Aorta (tissue), 5 donors: ENCODE results near the gene TIPRL. TPM values are rescaled to one million over a fixed set of nuclear protein-coding genes. Genes with fewer than 3 reads are reported as not detected.
"Not testable (repeated sequence)": the region's sequence is repeated elsewhere in the genome, so short reads cannot be mapped to it uniquely, and the experiment has no call there.

ENCODE experiments used
- ATAC-seq: fragments of 200-7000 bp; cut with Tn5 transposase; one replicate; pipeline ENCODE4 v1.9.1; 2022; ENCODE audit warnings: moderate library complexity; ENCODE audit not compliant: low FRiP score
- DNase-seq, 2 donors: peaks; one replicate each; pipeline ENCODE4 v3.0.0-alpha.2; 2020
- H3K27ac ChIP-seq, 2 donors: one replicate each; pipeline ENCODE4 v1.5.1; 2013; ENCODE audit warnings: low read length in 2 of 2, mild to moderate bottlenecking in 2 of 2, moderate library complexity in 2 of 2, control low read depth in 1 of 2, inconsistent platforms in 1 of 2, low read depth in 1 of 2
- H3K27me3 ChIP-seq, 2 donors: one replicate each; pipeline ENCODE4 v1.6.1; 2013; ENCODE audit warnings: control low read depth in 1 of 2, low read length in 1 of 2, mild to moderate bottlenecking in 1 of 2, moderate library complexity in 1 of 2; ENCODE audit not compliant: insufficient read depth in 2 of 2, control insufficient read depth in 1 of 2
- H3K36me3 ChIP-seq, 2 donors: one replicate each; pipeline ENCODE4 v1.6.1; 2013; ENCODE audit warnings: control low read depth in 1 of 2, low read length in 1 of 2, mild to moderate bottlenecking in 1 of 2; ENCODE audit not compliant: insufficient read depth in 2 of 2, control insufficient read depth in 1 of 2
- H3K4me1 ChIP-seq, 2 donors: one replicate each; pipeline ENCODE4 v1.6.1; 2013; ENCODE audit warnings: low read length in 2 of 2, control low read depth in 1 of 2, mild to moderate bottlenecking in 1 of 2, moderate library complexity in 1 of 2; ENCODE audit not compliant: insufficient read depth in 2 of 2, control insufficient read depth in 1 of 2
- H3K4me3 ChIP-seq, 2 donors: one replicate each; pipeline ENCODE4 v1.5.1; 2013; ENCODE audit warnings: low read length in 2 of 2, control low read depth in 1 of 2, mild to moderate bottlenecking in 1 of 2
- H3K9me3 ChIP-seq: one replicate; pipeline ENCODE4 v1.6.1; 2013; ENCODE audit warnings: mild to moderate bottlenecking, low read length; ENCODE audit not compliant: control insufficient read depth
- WGBS, 2 donors: extraction: QIAGEN DNeasy Blood & Tissue Kit; methylation state at CpG; one replicate each; pipeline ENCODE4 v1.1.7; 2013; 5-methylcytosine and 5-hydroxymethylcytosine counted together
- intact Hi-C, 2 donors: fragments of 100-400 bp; cut with DNase I; formaldehyde crosslinking; loops; one replicate each; pipeline versions ENCODE4 v1.14.2 to v1.15.0; 2022
- polyA plus RNA-seq, 2 donors: library from polyadenylated mRNA; stranded (reverse); fragments of 200-250 nt; gene quantifications; one replicate each; pipeline ENCODE4 v1.2.3, GENCODE V29; 2013
- total RNA-seq, 2 donors: library from RNA; stranded (reverse); fragmentation: NEBNext Ultra II Directional; extraction: Animal tissue kit (Norgen Biotek cat#: 25700); gene quantifications; one replicate each; pipeline ENCODE4 v1.2.1, GENCODE V29; 2021
- donor health status: healthy with polysubstance abuse.
- donor health status: Bipolar disorder and iron deficiency.
- donor health status: DM: no; HTN: no; CAD: no.
- donor health status: DM: no; HTN: no; CAD: no.
- donor health status: DM: yes; HTN: yes; CAD: no.

TIPRL gene
- total and polyA plus RNA-seq, 4 donors: 14.3 to 28.9 (median 22.4) TPM

GRCh38 chr1:168164771-168165170 is 14.0 kb upstream of the TIPRL start:
- no peaks in the 10 kb centered on the region for H3K36me3 ChIP-seq
- H3K4me3 ChIP-seq: no peak overlapping the region
- H3K9me3 ChIP-seq: no peaks in the 10 kb centered on the region
- peaks cover 4% of the 10 kb centered on the region in 2 donors for H3K4me1 ChIP-seq
- no peaks in the 10 kb centered on the region for H3K27me3 ChIP-seq
- ATAC-seq (no peak), DNase-seq (no peak)
- WGBS, 2 donors: 92 to 93% methylated on average over 3 of the region's 3 CpGs
- H3K27ac ChIP-seq: no peak overlapping the region
- intact Hi-C loops: no loop called here

GRCh38 chr1:168167806-168168205 is 11.0 kb upstream of the TIPRL start:
- WGBS, 2 donors: 3 to 5% methylated on average over 2 of the region's 2 CpGs
- Histone ChIP-seq H3K4me3 (no peak overlapping the region), H3K27ac (peak overlapping the region; percentile 92 to 98), H3K27me3 (no peaks in the 10 kb centered on the region), H3K9me3 (no peaks in the 10 kb centered on the region), H3K4me1 (peaks cover 4% of the 10 kb centered on the region in 2 donors), H3K36me3 (no peaks in the 10 kb centered on the region)
- no peak for ATAC-seq
- no peak for DNase-seq
- intact Hi-C loops: no loop called here

- no peak overlapping the region for H3K27ac ChIP-seq
- H3K36me3 ChIP-seq: no peaks in the 10 kb centered on the region
- no peak for DNase-seq
- no peak for ATAC-seq
- H3K4me3 ChIP-seq: no peak overlapping the region
- WGBS, 2 donors: 92 to 96% methylated on average over 6 to 7 of the region's 7 CpGs
- H3K4me1 ChIP-seq: peaks cover 4% of the 10 kb centered on the region in 2 donors
- no peaks in the 10 kb centered on the region for H3K27me3 ChIP-seq
- intact Hi-C loops: no loop called here
- no peaks in the 10 kb centered on the region for H3K9me3 ChIP-seq
Observed at GRCh38 chr1:168170564-168171508, 7.9 kb upstream of the TIPRL start.

GRCh38 chr1:168172250-168172915 is 6.4 kb upstream of the TIPRL start:
- Histone ChIP-seq H3K9me3 (no peaks in the 10 kb centered on the region), H3K27ac (no peak overlapping the region), H3K36me3 (no peaks in the 10 kb centered on the region), H3K27me3 (no peaks in the 10 kb centered on the region), H3K4me1 (peaks cover 4% of the 10 kb centered on the region in 2 donors), H3K4me3 (no peak overlapping the region)
- ATAC-seq: no peak
- no peak for DNase-seq
- intact Hi-C loops: no loop called here
- WGBS, 2 donors: 93 to 94% methylated on average over 3 of the region's 3 CpGs

GRCh38 chr1:168178227-168178637 is 530 bp upstream of the TIPRL start:
- intact Hi-C loops: loop anchor here in 1 of 2 donors (2.0 kb wide), 1 partner anchor 49 kb away; the partner anchor contains the start of gene SFT2D2

GRCh38 chr1:168179438-168180147 is 831 bp downstream of the TIPRL start:
- no peaks in the 10 kb centered on the region for H3K9me3 ChIP-seq
- peak overlapping the region; percentile 64 to 72 for H3K4me3 ChIP-seq
- H3K36me3 ChIP-seq: no peaks in the 10 kb centered on the region
- peaks cover 2 to 3% of the 10 kb centered on the region in 2 donors for H3K4me1 ChIP-seq
- intact Hi-C loops: loop anchor here in 1 of 2 donors (2.0 kb wide), 1 partner anchor 47 kb away; the partner anchor contains the start of gene SFT2D2
- H3K27ac ChIP-seq: peak overlapping the region; percentile 23 to 85
- H3K27me3 ChIP-seq: no peaks in the 10 kb centered on the region
- 2% methylated on average over 20 of the region's 20 CpGs for WGBS, 2 donors
- ATAC-seq (peak; percentile 17), DNase-seq (no peak)

More at GRCh38 chr1:168178227-168178637, 530 bp upstream of the TIPRL start:
- Histone ChIP-seq H3K4me3 (no peak overlapping the region), H3K27ac (peak overlapping the region; percentile 67 to 73), H3K36me3 (no peaks in the 10 kb centered on the region), H3K4me1 (peaks cover 2 to 3% of the 10 kb centered on the region in 2 donors), H3K9me3 (no peaks in the 10 kb centered on the region), H3K27me3 (no peaks in the 10 kb centered on the region)
- 72 to 73% methylated on average over 5 of the region's 5 CpGs for WGBS, 2 donors
- DNase-seq: no peak
- no peak for ATAC-seq

GRCh38 chr1:168180148-168180524 is 1.4 kb downstream of the TIPRL start:
- H3K27me3 ChIP-seq: no peaks in the 10 kb centered on the region
- intact Hi-C loops: no loop called here
- H3K27ac ChIP-seq: no peak overlapping the region
- H3K36me3 ChIP-seq: no peaks in the 10 kb centered on the region
- H3K4me1 ChIP-seq: peaks cover 2 to 3% of the 10 kb centered on the region in 2 donors
- DNase-seq (no peak), ATAC-seq (no peak)
- peak overlapping the region; percentile 23 to 72 for H3K4me3 ChIP-seq
- 29 to 30% methylated on average over 2 of the region's 2 CpGs for WGBS, 2 donors
- H3K9me3 ChIP-seq: no peaks in the 10 kb centered on the region

GRCh38 chr1:168181063-168181720 is 2.4 kb downstream of the TIPRL start:
- ATAC-seq, H3K36me3 ChIP-seq, H3K27me3 ChIP-seq, H3K4me3 ChIP-seq, DNase-seq, intact Hi-C loops, H3K27ac ChIP-seq, H3K9me3 ChIP-seq, H3K4me1 ChIP-seq: not testable (repeated sequence)
- 96 to 97% methylated on average over 15 of the region's 15 CpGs for WGBS, 2 donors
